ENCODE measurements around the gene FADS2. TPM values are rescaled to one million over a fixed set of nuclear protein-coding genes. Genes with fewer than 3 reads are reported as not detected.

Gene FADS2
- polyA plus RNA-seq, 1 donor from 2014 or later: 145 TPM

DNA sequence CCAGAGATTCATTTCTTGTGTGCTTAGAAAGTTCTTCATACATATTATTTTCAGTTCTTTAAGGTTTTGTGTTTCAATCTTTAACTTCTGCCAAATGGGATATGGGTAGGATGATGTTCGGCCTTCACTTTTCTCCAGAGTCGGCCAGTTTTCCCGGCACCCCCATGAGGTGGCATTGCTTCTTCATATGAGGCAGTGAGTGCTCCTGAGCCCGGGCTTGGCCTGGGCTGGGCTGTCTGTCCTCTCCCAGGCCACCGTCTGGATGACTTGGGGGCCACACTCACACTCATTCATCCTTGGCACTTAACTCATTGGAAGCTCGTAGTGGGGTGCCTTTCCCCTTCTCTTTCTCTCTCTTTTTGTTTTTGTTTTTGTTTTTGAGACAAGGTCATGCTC is 23.8 kb downstream of the FADS2 start:
- no peaks in the 10 kb centered on the region for H3K9me3 ChIP-seq (ENCODE audit: low read length)
- no peaks in the 10 kb centered on the region for H3K79me2 ChIP-seq (replicated peaks; ENCODE audit: insufficient read depth, low read length)
- H3K27ac ChIP-seq (ENCODE audit: low read length): no peak overlapping the region
- no peaks in the 10 kb centered on the region for H3F3A ChIP-seq (ENCODE audit: insufficient read depth, low read length, poor library complexity, severe bottlenecking)
- H4K20me1 ChIP-seq (ENCODE audit: insufficient read depth): no peaks in the 10 kb centered on the region
- TF ChIP-seq EZH2 (IDR thresholded peaks at IDR 0.05; ENCODE audit: borderline replicate concordance, insufficient read depth, low read length, poor library complexity, severe bottlenecking) (no peak), MXI1 (conservative IDR thresholded peaks at IDR 0.05; ENCODE audit: poor library complexity, severe bottlenecking) (no peak), RAD21 (conservative IDR thresholded peaks at IDR 0.05) (no peak), POLR2AphosphoS5 (IDR thresholded peaks at IDR 0.05) (no peak), TAF1 (IDR thresholded peaks at IDR 0.05; ENCODE audit: low read depth) (no peak), SMC3 (conservative IDR thresholded peaks at IDR 0.05; ENCODE audit: poor library complexity) (no peak), EP300 (conservative IDR thresholded peaks at IDR 0.05; ENCODE audit: poor library complexity, severe bottlenecking) (no peak)
- TF ChIP-seq, protein P1, sequence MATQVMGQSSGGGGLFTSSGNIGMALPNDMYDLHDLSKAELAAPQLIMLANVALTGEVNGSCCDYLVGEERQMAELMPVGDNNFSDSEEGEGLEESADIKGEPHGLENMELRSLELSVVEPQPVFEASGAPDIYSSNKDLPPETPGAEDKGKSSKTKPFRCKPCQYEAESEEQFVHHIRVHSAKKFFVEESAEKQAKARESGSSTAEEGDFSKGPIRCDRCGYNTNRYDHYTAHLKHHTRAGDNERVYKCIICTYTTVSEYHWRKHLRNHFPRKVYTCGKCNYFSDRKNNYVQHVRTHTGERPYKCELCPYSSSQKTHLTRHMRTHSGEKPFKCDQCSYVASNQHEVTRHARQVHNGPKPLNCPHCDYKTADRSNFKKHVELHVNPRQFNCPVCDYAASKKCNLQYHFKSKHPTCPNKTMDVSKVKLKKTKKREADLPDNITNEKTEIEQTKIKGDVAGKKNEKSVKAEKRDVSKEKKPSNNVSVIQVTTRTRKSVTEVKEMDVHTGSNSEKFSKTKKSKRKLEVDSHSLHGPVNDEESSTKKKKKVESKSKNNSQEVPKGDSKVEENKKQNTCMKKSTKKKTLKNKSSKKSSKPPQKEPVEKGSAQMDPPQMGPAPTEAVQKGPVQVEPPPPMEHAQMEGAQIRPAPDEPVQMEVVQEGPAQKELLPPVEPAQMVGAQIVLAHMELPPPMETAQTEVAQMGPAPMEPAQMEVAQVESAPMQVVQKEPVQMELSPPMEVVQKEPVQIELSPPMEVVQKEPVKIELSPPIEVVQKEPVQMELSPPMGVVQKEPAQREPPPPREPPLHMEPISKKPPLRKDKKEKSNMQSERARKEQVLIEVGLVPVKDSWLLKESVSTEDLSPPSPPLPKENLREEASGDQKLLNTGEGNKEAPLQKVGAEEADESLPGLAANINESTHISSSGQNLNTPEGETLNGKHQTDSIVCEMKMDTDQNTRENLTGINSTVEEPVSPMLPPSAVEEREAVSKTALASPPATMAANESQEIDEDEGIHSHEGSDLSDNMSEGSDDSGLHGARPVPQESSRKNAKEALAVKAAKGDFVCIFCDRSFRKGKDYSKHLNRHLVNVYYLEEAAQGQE (IDR thresholded peaks at IDR 0.05; ENCODE audit: borderline replicate concordance): no peak
- TF ChIP-seq, protein P2, sequence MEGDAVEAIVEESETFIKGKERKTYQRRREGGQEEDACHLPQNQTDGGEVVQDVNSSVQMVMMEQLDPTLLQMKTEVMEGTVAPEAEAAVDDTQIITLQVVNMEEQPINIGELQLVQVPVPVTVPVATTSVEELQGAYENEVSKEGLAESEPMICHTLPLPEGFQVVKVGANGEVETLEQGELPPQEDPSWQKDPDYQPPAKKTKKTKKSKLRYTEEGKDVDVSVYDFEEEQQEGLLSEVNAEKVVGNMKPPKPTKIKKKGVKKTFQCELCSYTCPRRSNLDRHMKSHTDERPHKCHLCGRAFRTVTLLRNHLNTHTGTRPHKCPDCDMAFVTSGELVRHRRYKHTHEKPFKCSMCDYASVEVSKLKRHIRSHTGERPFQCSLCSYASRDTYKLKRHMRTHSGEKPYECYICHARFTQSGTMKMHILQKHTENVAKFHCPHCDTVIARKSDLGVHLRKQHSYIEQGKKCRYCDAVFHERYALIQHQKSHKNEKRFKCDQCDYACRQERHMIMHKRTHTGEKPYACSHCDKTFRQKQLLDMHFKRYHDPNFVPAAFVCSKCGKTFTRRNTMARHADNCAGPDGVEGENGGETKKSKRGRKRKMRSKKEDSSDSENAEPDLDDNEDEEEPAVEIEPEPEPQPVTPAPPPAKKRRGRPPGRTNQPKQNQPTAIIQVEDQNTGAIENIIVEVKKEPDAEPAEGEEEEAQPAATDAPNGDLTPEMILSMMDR (IDR thresholded peaks at IDR 0.05; ENCODE audit: poor library complexity, severe bottlenecking): no peak
- no peak overlapping the region for H3K4me2 ChIP-seq (ENCODE audit: low read length)
- H3K4me3 ChIP-seq (ENCODE audit: low read length): no peak overlapping the region
- no peaks in the 10 kb centered on the region for H3K9me2 ChIP-seq (ENCODE audit: insufficient read depth, low read length)
- no peak overlapping the region for H2AFZ ChIP-seq (ENCODE audit: low read depth, low read length)
- H3K27me3 ChIP-seq (ENCODE audit: insufficient read depth, low read depth, low read length): no peaks in the 10 kb centered on the region
- no peak overlapping the region for H3K9ac ChIP-seq (ENCODE audit: low read length)
- H3K36me3 ChIP-seq (ENCODE audit: insufficient read depth, low read length): peaks cover 10% of the 10 kb centered on the region

DNA sequence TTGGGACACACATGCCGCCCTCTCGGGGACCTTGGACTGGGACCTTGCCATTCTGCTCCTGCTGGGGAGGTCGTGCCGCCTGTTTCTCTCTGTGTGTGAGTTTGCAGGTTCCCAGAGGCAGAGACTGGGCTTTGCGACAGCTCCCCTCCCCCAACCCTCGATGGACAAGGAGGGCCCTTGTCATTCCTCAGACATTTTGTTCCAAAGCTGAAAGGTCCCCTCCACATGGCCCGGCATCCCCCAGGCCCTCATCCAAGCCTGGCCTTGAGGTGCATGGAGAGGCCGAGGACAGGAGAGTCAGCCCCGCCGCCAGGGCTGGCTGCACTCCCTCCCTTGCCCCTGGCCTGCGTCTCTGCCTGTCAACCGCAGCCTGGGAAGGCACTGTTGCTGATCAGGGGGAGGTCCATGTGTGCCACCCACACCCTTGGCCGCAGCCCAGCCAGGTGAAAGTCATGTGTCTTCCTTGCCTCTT is 25.6 kb downstream of the FADS2 start:
- Histone ChIP-seq H3F3A (ENCODE audit: insufficient read depth, low read length, poor library complexity, severe bottlenecking) (no peaks in the 10 kb centered on the region), H2AFZ (ENCODE audit: low read depth, low read length) (no peak overlapping the region), H3K9me2 (ENCODE audit: insufficient read depth, low read length) (no peaks in the 10 kb centered on the region), H4K20me1 (ENCODE audit: insufficient read depth) (no peaks in the 10 kb centered on the region), H3K9me3 (ENCODE audit: low read length) (no peaks in the 10 kb centered on the region), H3K36me3 (ENCODE audit: insufficient read depth, low read length) (peaks cover 10% of the 10 kb centered on the region), H3K79me2 (replicated peaks; ENCODE audit: insufficient read depth, low read length) (no peaks in the 10 kb centered on the region), H3K27me3 (ENCODE audit: insufficient read depth, low read depth, low read length) (no peaks in the 10 kb centered on the region), H3K4me2 (ENCODE audit: low read length) (no peak overlapping the region), H3K9ac (ENCODE audit: low read length) (no peak overlapping the region), H3K27ac (ENCODE audit: low read length) (no peak overlapping the region), H3K4me3 (ENCODE audit: low read length) (no peak overlapping the region)
- TF ChIP-seq EP300 (conservative IDR thresholded peaks at IDR 0.05; ENCODE audit: poor library complexity, severe bottlenecking) (no peak), RAD21 (conservative IDR thresholded peaks at IDR 0.05) (no peak), EZH2 (IDR thresholded peaks at IDR 0.05; ENCODE audit: borderline replicate concordance, insufficient read depth, low read length, poor library complexity, severe bottlenecking) (no peak), TAF1 (IDR thresholded peaks at IDR 0.05; ENCODE audit: low read depth) (no peak), SMC3 (conservative IDR thresholded peaks at IDR 0.05; ENCODE audit: poor library complexity) (no peak), POLR2AphosphoS5 (IDR thresholded peaks at IDR 0.05) (no peak)
